GM12865 (cell line): ENCODE measurements around the gene EIF4G1.

Experiments used
- DNase-seq: peaks from one replicate; pipeline ENCODE4 v3.0.0; 2010; ENCODE audit warnings: low read depth
- H3K4me3 ChIP-seq: 2 replicates; pipeline ENCODE4 v1.5.1; 2011; ENCODE audit warnings: mild to moderate bottlenecking, low read depth, low read length, control low read depth
- TF ChIP-seq, protein P1 (sequence below): IDR thresholded peaks from 2 replicates; pipeline ENCODE4 v1.5.1; 2011; ENCODE audit warnings: low read length, control low read depth, low read depth, inconsistent platforms; ENCODE audit not compliant: insufficient read depth; ENCODE audit errors: missing control alignments

The EIF4G1 gene

DNA sequence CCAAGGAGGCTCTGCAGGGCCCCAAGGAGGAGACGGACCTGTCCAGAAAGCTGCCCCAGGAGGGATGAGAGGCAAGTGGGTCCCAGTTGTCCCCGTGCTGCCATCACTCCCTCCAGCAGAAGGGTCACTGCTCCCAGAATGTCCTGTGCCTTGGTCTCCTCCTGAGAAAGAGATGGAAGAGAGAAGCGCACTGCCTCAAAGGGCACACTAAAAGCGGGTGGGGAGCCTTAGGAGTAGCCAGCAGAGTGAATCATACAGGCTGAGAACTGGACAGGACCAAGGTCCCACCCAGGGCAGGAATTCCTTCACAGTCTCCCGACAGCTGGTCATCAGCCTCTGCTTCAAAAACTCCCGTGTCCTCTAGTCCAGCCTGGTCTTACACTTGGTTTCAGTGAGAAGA lies 59.0 kb downstream of the EIF4G1 start:
- DNase-seq, result no peak
- TF ChIP-seq, protein P1, sequence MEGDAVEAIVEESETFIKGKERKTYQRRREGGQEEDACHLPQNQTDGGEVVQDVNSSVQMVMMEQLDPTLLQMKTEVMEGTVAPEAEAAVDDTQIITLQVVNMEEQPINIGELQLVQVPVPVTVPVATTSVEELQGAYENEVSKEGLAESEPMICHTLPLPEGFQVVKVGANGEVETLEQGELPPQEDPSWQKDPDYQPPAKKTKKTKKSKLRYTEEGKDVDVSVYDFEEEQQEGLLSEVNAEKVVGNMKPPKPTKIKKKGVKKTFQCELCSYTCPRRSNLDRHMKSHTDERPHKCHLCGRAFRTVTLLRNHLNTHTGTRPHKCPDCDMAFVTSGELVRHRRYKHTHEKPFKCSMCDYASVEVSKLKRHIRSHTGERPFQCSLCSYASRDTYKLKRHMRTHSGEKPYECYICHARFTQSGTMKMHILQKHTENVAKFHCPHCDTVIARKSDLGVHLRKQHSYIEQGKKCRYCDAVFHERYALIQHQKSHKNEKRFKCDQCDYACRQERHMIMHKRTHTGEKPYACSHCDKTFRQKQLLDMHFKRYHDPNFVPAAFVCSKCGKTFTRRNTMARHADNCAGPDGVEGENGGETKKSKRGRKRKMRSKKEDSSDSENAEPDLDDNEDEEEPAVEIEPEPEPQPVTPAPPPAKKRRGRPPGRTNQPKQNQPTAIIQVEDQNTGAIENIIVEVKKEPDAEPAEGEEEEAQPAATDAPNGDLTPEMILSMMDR, result no peak
- no peak overlapping the region for H3K4me3 ChIP-seq

GRCh38 chr3:184375747-184376461 lies 61.5 kb downstream of the EIF4G1 start:
- TF ChIP-seq, protein P1, result no peak
- no peak overlapping the region for H3K4me3 ChIP-seq
- no peak for DNase-seq

GRCh38 chr3:184377374-184377773 lies 63.0 kb downstream of the EIF4G1 start:
- no peak for DNase-seq
- TF ChIP-seq, protein P1, result no peak
- no peak overlapping the region for H3K4me3 ChIP-seq

GRCh38 chr3:184377882-184378445 lies 63.6 kb downstream of the EIF4G1 start, which contains the start of gene THPO:
Gene THPO, minus strand, starts transcription at chr3:184378207. Its CDS starts 1,948 bp downstream, at chr3:184376259.
- H3K4me3 ChIP-seq, result no peak within 1 kb of the TSS

GRCh38 chr3:184378651-184379357 lies 64.4 kb downstream of the EIF4G1 start:
- no peak for DNase-seq
- TF ChIP-seq, protein P1, result no peak
- H3K4me3 ChIP-seq, result no peak overlapping the region

More at GRCh38 chr3:184377882-184378445, 63.6 kb downstream of the EIF4G1 start, which contains the start of gene THPO:
- DNase-seq, result no peak
- TF ChIP-seq, protein P1, result no peak

GRCh38 chr3:184379358-184380184 lies 65.2 kb downstream of the EIF4G1 start, which contains the start of gene CHRD:
Gene CHRD, plus strand, starts transcription at chr3:184380054. Its CDS starts 265 bp downstream, at chr3:184380319.
- no peak within 1 kb of the TSS for H3K4me3 ChIP-seq
- no peak for DNase-seq

More at GRCh38 chr3:184379358-184380184, 65.2 kb downstream of the EIF4G1 start, which contains the start of gene CHRD:
- TF ChIP-seq, protein P1, result no peak
